GM18502 (cell line): ENCODE measurements around the gene MYO1G.
"Not testable (repeated sequence)": the region's sequence is repeated elsewhere in the genome, so short reads cannot be mapped to it uniquely, and the experiment has no call there.

Experiments
- ATAC-seq: cut with Tn5 transposase; IDR thresholded peaks from one replicate; pipeline ENCODE4 v1.9.1; 2021; ENCODE audit warnings: mild to moderate bottlenecking; ENCODE audit not compliant: unreplicated experiment, poor library complexity

The MYO1G gene

GRCh38 chr7:44945479-44945878 is 33.3 kb downstream of the MYO1G start:
- no peak for ATAC-seq

GRCh38 chr7:44944821-44945220 is 34.0 kb downstream of the MYO1G start:
- no peak for ATAC-seq

- ATAC-seq, result no peak
Measured at GRCh38 chr7:44943631-44944030, 35.2 kb downstream of the MYO1G start.

- no peak for ATAC-seq
Measured at GRCh38 chr7:44937426-44937825, 41.4 kb downstream of the MYO1G start.

GRCh38 chr7:44936322-44936721 is 42.5 kb downstream of the MYO1G start:
- no peak for ATAC-seq

GRCh38 chr7:44935583-44935982 is 43.2 kb downstream of the MYO1G start:
- ATAC-seq, result no peak

- no peak for ATAC-seq
Measured at GRCh38 chr7:44935016-44935415, 43.8 kb downstream of the MYO1G start.

GRCh38 chr7:44934510-44934909 is 44.3 kb downstream of the MYO1G start:
- ATAC-seq, result not testable (repeated sequence)

GRCh38 chr7:44930921-44931320 is 47.9 kb downstream of the MYO1G start:
- ATAC-seq, result no peak

GRCh38 chr7:44922351-44922694 is 56.5 kb downstream of the MYO1G start:
- ATAC-seq, result no peak

- ATAC-seq, result peak; percentile 63
Measured at GRCh38 chr7:44921607-44922350, 57.0 kb downstream of the MYO1G start.

GRCh38 chr7:44920119-44920518 is 58.7 kb downstream of the MYO1G start:
- ATAC-seq, result no peak

- no peak for ATAC-seq
Measured at GRCh38 chr7:44918029-44918428, 60.8 kb downstream of the MYO1G start.

GRCh38 chr7:44917465-44917864 is 61.4 kb downstream of the MYO1G start:
- no peak for ATAC-seq

GRCh38 chr7:44914992-44915607 is 63.7 kb downstream of the MYO1G start:
- ATAC-seq, result peak; percentile 79

- ATAC-seq, result no peak
Measured at GRCh38 chr7:44912775-44913347, 66.0 kb downstream of the MYO1G start.
